Tibial nerve (tissue), 4 donors: Measurements from ENCODE around the gene TRIM9. TPM values are rescaled to one million over a fixed set of nuclear protein-coding genes. Genes with fewer than 3 reads are reported as not detected.

Experiments
- DNase-seq, 2 donors: peaks; one replicate each; pipeline ENCODE4 v3.0.0-alpha.2; 2019; ENCODE audit warnings: low spot score in 2 of 2
- H3K27ac ChIP-seq, 4 donors: fragments of 200-600 bp; sonication (generic) in 3 of 4; one replicate each; pipeline ENCODE4 v1.5.1; 2017 to 2019; ENCODE audit warnings: mild to moderate bottlenecking in 1 of 4
- H3K27me3 ChIP-seq, 2 donors: fragments of 200-600 bp; sonication (generic) in 1 of 2; one replicate each; pipeline versions ENCODE4 v1.5.1 to v1.6.0; 2017 to 2019
- H3K36me3 ChIP-seq, 3 donors: fragments of 200-600 bp; sonication (generic); one replicate each; pipeline ENCODE4 v1.5.1; 2018 to 2019
- H3K4me1 ChIP-seq, 4 donors: fragments of 200-600 bp; sonication (generic) in 3 of 4; one replicate each; pipeline ENCODE4 v1.5.1; 2017 to 2019
- H3K4me3 ChIP-seq, 4 donors: fragments of 200-600 bp; sonication (generic) in 3 of 4; one replicate each; pipeline ENCODE4 v1.5.1; 2017 to 2019; ENCODE audit warnings: mild to moderate bottlenecking in 1 of 4, moderate library complexity in 1 of 4
- H3K9me3 ChIP-seq, 4 donors: fragments of 200-600 bp; sonication (generic) in 3 of 4; one replicate each; pipeline ENCODE4 v1.5.1; 2017 to 2019
- CTCF ChIP-seq, 5 experiments: fragments of 200-600 bp in 3 of 5; fragments of 450-650 bp in 2 of 5; sonication (generic) in 3 of 5; IDR thresholded peaks; one replicate each; pipeline ENCODE4 v1.5.1; 2016 to 2019; ENCODE audit warnings: antibody characterized with exemption in 5 of 5, mild to moderate bottlenecking in 3 of 5, moderate library complexity in 2 of 5
- EP300 ChIP-seq, 2 donors: sonication (generic); formaldehyde crosslinking; IDR thresholded peaks; one replicate each; pipeline ENCODE4 v1.6.1; 2017; ENCODE audit warnings: antibody characterized with exemption in 2 of 2, mild to moderate bottlenecking in 1 of 2
- POLR2A ChIP-seq, 2 donors: fragments of 450-650 bp; IDR thresholded peaks; one replicate each; pipeline ENCODE4 v1.6.1; 2017; ENCODE audit warnings: antibody characterized with exemption in 2 of 2, mild to moderate bottlenecking in 2 of 2, moderate library complexity in 2 of 2
- WGBS, 2 donors: methylation state at CpG; one replicate each; pipeline ENCODE4 v1.1.5; 2018; 5-methylcytosine and 5-hydroxymethylcytosine counted together
- total RNA-seq, 4 donors: library from RNA; depleted of rRNA; stranded (reverse); fragments of >200 nt; gene quantifications; one replicate each; pipeline ENCODE4 v1.1.0, GENCODE V29; 2016

Gene TRIM9
- total RNA-seq, 4 donors from 2014 or later = 0.87 to 5.9 (median 4.9) TPM

- no peak for DNase-seq
- 70 to 78% methylated on average over 4 of the region's 4 CpGs for WGBS, 2 donors
- Histone ChIP-seq H3K27ac (peak overlapping the region; percentile 3 to 70 (median 50)), H3K27me3 (no peaks in the 10 kb centered on the region), H3K36me3 (no peaks in the 10 kb centered on the region), H3K4me3 (no peak overlapping the region), H3K9me3 (no peaks in the 10 kb centered on the region), H3K4me1 (peaks cover 0 to 53% (median 13%) of the 10 kb centered on the region in 4 donors)
- no peak for TF ChIP-seq POLR2A (IDR thresholded peaks at IDR 0.05)
- TF ChIP-seq CTCF (IDR thresholded peaks at IDR 0.05) = no peak
- no peak for TF ChIP-seq EP300 (IDR thresholded peaks at IDR 0.05)
Observed at GRCh38 chr14:51022769-51023168, 72.1 kb downstream of the TRIM9 start.

GRCh38 chr14:51020024-51020710 lies 74.7 kb downstream of the TRIM9 start:
- Histone ChIP-seq H3K4me1 (peaks cover 0 to 53% (median 13%) of the 10 kb centered on the region in 4 donors), H3K27ac (peak overlapping the region in 3 of 4 donors; percentile 37 to 74 (median 74)), H3K9me3 (no peaks in the 10 kb centered on the region), H3K27me3 (no peaks in the 10 kb centered on the region), H3K4me3 (no peak overlapping the region), H3K36me3 (no peaks in the 10 kb centered on the region)
- TF ChIP-seq POLR2A (IDR thresholded peaks at IDR 0.05) (no peak), CTCF (IDR thresholded peaks at IDR 0.05) (no peak), EP300 (IDR thresholded peaks at IDR 0.05) (no peak)
- WGBS, 2 donors = 57 to 61% methylated on average over 11 of the region's 11 CpGs
- no peak for DNase-seq

- WGBS, 2 donors = 35 to 42% methylated on average over 1 of the region's 1 CpG
- no peaks in the 10 kb centered on the region for H3K9me3 ChIP-seq
- H3K4me3 ChIP-seq = no peak overlapping the region
- H3K4me1 ChIP-seq = peaks cover 0 to 57% (median 13%) of the 10 kb centered on the region in 4 donors
- H3K27ac ChIP-seq = peak overlapping the region in 2 of 4 donors; percentile 74
- no peak for TF ChIP-seq CTCF (IDR thresholded peaks at IDR 0.05)
- TF ChIP-seq EP300 (IDR thresholded peaks at IDR 0.05) = no peak
- TF ChIP-seq POLR2A (IDR thresholded peaks at IDR 0.05) = no peak
- DNase-seq = no peak
- no peaks in the 10 kb centered on the region for H3K27me3 ChIP-seq
- H3K36me3 ChIP-seq = no peaks in the 10 kb centered on the region
Observed at GRCh38 chr14:51019089-51019488, 75.8 kb downstream of the TRIM9 start.

GRCh38 chr14:51018521-51018920 lies 76.4 kb downstream of the TRIM9 start:
- Histone ChIP-seq H3K4me3 (no peak overlapping the region), H3K27ac (peak overlapping the region in 2 of 4 donors; percentile 23 to 74), H3K4me1 (peaks cover 0 to 58% (median 12%) of the 10 kb centered on the region in 4 donors), H3K9me3 (no peaks in the 10 kb centered on the region), H3K36me3 (no peaks in the 10 kb centered on the region), H3K27me3 (no peaks in the 10 kb centered on the region)
- no peak for DNase-seq
- TF ChIP-seq CTCF (IDR thresholded peaks at IDR 0.05) (no peak), EP300 (IDR thresholded peaks at IDR 0.05) (no peak), POLR2A (IDR thresholded peaks at IDR 0.05) (no peak)
- 40 to 72% methylated on average over 4 of the region's 4 CpGs for WGBS, 2 donors

- DNase-seq = no peak
- no peaks in the 10 kb centered on the region for H3K9me3 ChIP-seq
- no peak overlapping the region for H3K4me3 ChIP-seq
- H3K27ac ChIP-seq = peak overlapping the region in 1 of 4 donors; percentile 57
- H3K4me1 ChIP-seq = peaks cover 0 to 29% (median 4%) of the 10 kb centered on the region in 4 donors
- no peaks in the 10 kb centered on the region for H3K36me3 ChIP-seq
- WGBS, 2 donors = 65 to 67% methylated on average over 3 of the region's 3 CpGs
- no peaks in the 10 kb centered on the region for H3K27me3 ChIP-seq
- TF ChIP-seq CTCF (IDR thresholded peaks at IDR 0.05) (no peak), POLR2A (IDR thresholded peaks at IDR 0.05) (no peak), EP300 (IDR thresholded peaks at IDR 0.05) (no peak)
Observed at GRCh38 chr14:51014625-51015024, 80.3 kb downstream of the TRIM9 start.
